MM.1S (cell line): ENCODE measurements around the gene SDK1.

Experiments used
- CTCF ChIP-seq: fragments of 300-600 bp; sonication (generic); IDR thresholded peaks from 2 replicates; pipeline ENCODE4 v1.5.1; 2016; ENCODE audit warnings: antibody characterized with exemption, low read length, mixed read lengths
- EZH2 ChIP-seq: fragments of 300-600 bp; sonication (generic); optimal IDR thresholded peaks from 2 replicates; pipeline ENCODE3; 2017; ENCODE audit warnings: low read depth, mild to moderate bottlenecking, antibody characterized with exemption, low read length, mixed read lengths

DNA sequence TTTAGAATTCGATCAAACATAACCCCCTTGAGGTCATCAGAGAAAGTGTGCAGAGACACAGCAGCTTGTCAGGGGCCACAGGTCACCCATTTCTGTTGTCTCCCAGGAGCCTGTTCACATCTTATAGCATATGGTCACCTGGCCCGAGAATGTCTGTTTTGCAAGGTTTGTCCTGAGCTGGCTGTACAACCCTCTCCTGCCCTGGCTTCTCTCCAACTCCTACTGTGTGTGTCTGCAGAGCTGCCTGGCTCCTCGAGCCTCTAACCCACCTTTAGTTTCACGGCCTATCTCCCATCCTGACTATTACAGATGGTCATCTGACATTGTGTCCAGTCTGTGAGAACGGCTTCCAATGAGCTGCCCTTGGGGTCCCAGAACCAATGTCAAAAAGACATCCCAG is 683.4 kb downstream of the SDK1 start:
- TF ChIP-seq CTCF (no peak), EZH2 (no peak)
